Retinal pigment epithelial cell (primary cell): ENCODE results near the gene OR1Q1.
A peak's percentile ranks its signal among the peaks of the same experiment; 100 is the strongest.
"Not testable (repeated sequence)": the region's sequence is repeated elsewhere in the genome, so short reads cannot be mapped to it uniquely, and the experiment has no call there.

Source experiments
- DNase-seq: peaks from one replicate; pipeline ENCODE4 v3.0.0-alpha.2; 2010; ENCODE audit warnings: low read depth
- H3K4me3 ChIP-seq: 2 replicates; pipeline ENCODE4 v1.5.1; 2011; ENCODE audit warnings: mild to moderate bottlenecking, low read length, control low read depth, moderate library complexity
- CTCF ChIP-seq: conservative IDR thresholded peaks from 2 replicates; pipeline ENCODE4 v1.5.1; 2011; ENCODE audit warnings: low read depth, low read length, control low read depth, inconsistent platforms

Gene OR1Q1

GRCh38 chr9:122614362-122614761, at the start of gene OR1Q1:
Gene OR1Q1, plus strand, starts transcription at chr9:122614738. Its CDS starts 0 bp downstream, at chr9:122614738.
- no peak for DNase-seq
- no peak within 1 kb of the TSS for H3K4me3 ChIP-seq
- TF ChIP-seq CTCF: no peak

- no peak overlapping the region for H3K4me3 ChIP-seq
- DNase-seq: no peak
- no peak for TF ChIP-seq CTCF
Observed at GRCh38 chr9:122567901-122568300, 46.6 kb upstream of the OR1Q1 start.

- DNase-seq: no peak
- TF ChIP-seq CTCF: no peak
- no peak overlapping the region for H3K4me3 ChIP-seq
Observed at GRCh38 chr9:122572456-122572855, 42.1 kb upstream of the OR1Q1 start.

- no peak for DNase-seq
- no peak for TF ChIP-seq CTCF
- no peak overlapping the region for H3K4me3 ChIP-seq
Observed at GRCh38 chr9:122579874-122580273, 34.7 kb upstream of the OR1Q1 start.

GRCh38 chr9:122580360-122580759, 34.2 kb upstream of the OR1Q1 start:
- peak; percentile 0 for DNase-seq
- no peak for TF ChIP-seq CTCF
- H3K4me3 ChIP-seq: no peak overlapping the region

- not testable (repeated sequence) for DNase-seq, H3K4me3 ChIP-seq
Observed at GRCh38 chr9:122583284-122583683, 31.3 kb upstream of the OR1Q1 start, which contains the start of gene OR1L8. Gene OR1L8, minus strand, starts transcription at chr9:122583384. Its CDS starts 14,907 bp downstream, at chr9:122568477.

GRCh38 chr9:122605691-122606090, 8.8 kb upstream of the OR1Q1 start:
- DNase-seq: no peak
- TF ChIP-seq CTCF: no peak

GRCh38 chr9:122606587-122606986, 8.0 kb upstream of the OR1Q1 start:
- DNase-seq: no peak
- TF ChIP-seq CTCF: no peak
- H3K4me3 ChIP-seq: no peak overlapping the region

More at GRCh38 chr9:122605691-122606090, 8.8 kb upstream of the OR1Q1 start:
- no peak overlapping the region for H3K4me3 ChIP-seq
